NCI-H146 treated with DMSO at 0.1 percent for 48 hours (cell line): ENCODE measurements around the gene LIN54.
"Not testable (repeated sequence)": the region's sequence is repeated elsewhere in the genome, so short reads cannot be mapped to it uniquely, and the experiment has no call there.

ENCODE experiments used
- DNase-seq: peaks from one replicate; lab custom pipeline; 2025; ENCODE audit not compliant: unreplicated experiment; lab: John Stamatoyannopoulos, UW

Gene LIN54

GRCh38 chr4:82951196-82951595 lies 59.4 kb downstream of the LIN54 start:
- no peak for DNase-seq

- no peak for DNase-seq
These were observed 61.9 kb downstream of the LIN54 start for GRCh38 chr4:82948647-82949204.

GRCh38 chr4:82947498-82947897 lies 63.1 kb downstream of the LIN54 start:
- DNase-seq: no peak

DNA sequence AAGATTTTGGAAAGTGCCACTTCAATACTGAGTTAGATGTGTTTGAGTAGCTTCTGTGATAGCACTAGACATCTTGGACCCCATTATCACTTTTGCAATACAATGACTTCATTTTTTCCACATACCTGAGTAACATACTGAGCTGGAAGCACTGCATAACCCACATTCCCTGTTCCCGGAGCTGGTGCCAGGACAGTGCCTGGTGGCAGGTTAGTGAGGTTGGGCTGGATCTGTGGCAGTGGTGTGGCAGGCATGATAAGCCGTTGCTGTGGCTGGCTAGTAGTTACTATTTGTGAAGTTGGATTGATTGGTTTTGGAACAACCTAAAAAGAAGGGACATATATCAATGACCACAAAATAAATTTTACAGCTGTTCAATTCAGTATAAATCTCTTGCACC lies 71.2 kb downstream of the LIN54 start:
- no peak for DNase-seq

- no peak for DNase-seq
These were observed 76.2 kb downstream of the LIN54 start for GRCh38 chr4:82934441-82934840.

- DNase-seq: no peak
These were observed 79.5 kb downstream of the LIN54 start for GRCh38 chr4:82930848-82931755.

GRCh38 chr4:82921795-82922194 lies 88.8 kb downstream of the LIN54 start:
- DNase-seq: no peak

- no peak for DNase-seq
These were observed 91.2 kb downstream of the LIN54 start for GRCh38 chr4:82919386-82919785.

GRCh38 chr4:82918091-82918490 lies 92.5 kb downstream of the LIN54 start:
- no peak for DNase-seq

DNA sequence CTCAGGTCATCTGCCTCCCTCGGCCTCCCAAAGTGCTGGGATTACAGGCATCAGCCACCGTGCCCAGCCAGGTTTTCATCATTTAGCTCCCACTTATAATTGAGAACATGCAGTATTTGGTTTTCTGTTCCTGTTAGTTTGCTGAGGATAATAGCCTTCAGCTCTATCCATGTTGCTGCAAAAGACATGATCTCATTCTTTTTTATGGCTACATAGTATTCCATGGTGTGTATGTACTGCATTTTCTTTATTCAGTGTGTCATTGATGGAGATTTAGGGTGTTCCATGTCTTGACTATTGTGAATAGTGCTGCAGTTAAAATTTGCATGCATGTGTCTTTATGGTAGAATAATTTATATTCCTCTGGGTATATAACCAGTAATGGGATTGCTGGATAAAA lies 96.7 kb downstream of the LIN54 start:
- DNase-seq: not testable (repeated sequence)

- DNase-seq: no peak
These were observed 97.3 kb downstream of the LIN54 start for GRCh38 chr4:82913305-82913704.

DNA sequence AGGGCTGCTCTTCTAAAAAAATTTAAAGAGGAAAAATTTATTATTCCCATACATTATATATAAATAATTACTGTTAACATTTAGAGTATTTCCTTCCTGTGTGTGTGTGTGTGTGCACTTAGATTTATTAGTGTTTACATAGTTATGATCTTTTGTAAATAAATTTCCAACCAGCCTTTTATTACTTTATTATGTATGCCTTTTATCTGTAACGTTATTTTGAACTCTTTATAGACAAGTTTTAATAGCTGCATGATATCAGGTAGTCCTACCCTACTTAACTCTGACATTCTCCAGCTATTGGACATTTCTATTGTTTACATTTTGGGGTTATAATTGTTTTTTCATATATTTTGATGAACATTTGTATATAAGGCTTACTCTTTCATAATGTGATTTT lies 101.3 kb downstream of the LIN54 start:
- DNase-seq: no peak

DNA sequence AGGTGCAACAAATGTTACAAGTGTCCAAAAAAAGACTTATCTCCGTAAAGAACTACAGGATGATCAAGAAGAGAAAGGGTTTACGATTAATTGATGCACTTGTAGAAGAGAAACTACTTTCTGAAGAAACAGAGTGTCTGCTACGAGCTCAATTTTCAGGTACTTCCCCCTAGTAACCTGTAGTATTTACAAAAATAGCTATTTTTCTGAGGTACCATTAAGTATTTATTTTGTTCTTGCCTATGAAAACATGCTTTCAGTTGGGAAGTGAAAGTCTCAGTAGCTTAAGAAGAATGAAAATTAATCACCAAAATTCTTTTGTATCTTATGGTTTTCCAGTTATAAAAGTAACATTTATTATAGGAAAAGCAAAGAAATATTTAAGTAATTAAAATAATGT lies 104.2 kb downstream of the LIN54 start:
- no peak for DNase-seq

GRCh38 chr4:82905205-82905604 lies 105.4 kb downstream of the LIN54 start:
- DNase-seq: no peak

DNA sequence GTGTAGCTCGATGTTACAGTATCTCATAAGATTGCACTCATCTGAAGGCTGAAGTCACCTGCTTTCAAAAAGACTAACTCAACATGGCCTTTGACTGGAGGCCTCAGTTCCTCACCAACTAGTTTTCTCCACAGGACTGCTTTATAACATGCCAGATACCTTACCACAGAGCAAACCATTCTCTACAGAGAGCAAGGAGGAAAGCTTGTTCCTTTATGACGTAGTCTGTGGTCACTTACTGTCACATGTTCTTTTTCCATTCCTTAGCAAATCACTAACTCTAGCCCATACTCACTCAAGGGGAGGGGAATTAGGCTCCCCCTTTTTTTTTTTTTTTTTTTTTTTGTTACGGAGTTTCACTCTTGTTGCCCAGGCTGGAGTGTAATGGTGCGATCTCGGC lies 106.9 kb downstream of the LIN54 start:
- DNase-seq: no peak

DNA sequence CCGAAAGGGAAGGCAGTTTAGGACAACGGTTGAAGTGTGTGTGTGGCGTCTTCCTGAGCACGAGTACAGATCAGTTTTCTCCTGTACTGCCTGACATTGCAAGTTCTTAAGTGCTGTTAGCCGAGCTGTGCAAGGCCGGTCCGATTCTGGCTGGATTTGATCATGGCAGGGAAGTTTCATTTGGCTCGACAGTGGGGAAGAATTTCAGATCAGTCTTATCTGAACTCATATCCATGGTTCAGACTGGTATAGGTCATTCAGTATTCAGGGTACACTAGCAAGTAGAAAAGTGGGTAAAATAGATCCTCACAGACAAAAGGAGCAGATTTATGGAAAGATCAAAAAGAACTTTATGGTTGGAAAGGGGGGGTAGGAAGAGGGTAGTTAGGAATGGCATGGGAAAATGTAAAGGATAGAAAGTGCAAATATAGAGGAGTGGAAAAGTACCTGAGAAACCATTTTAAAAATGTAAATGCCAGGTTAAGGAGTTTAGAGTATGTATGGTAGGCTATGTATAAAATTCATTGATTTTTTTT lies 109.4 kb downstream of the LIN54 start:
- DNase-seq: no peak

GRCh38 chr4:82900411-82901182 lies 110.0 kb downstream of the LIN54 start, which contains the start of gene THAP9:
THAP9 (plus strand) TSS chr4:82900735; CDS start chr4:82900803, 68 bp downstream.
- DNase-seq: peak; percentile 66

- peak; percentile 12 for DNase-seq
These were observed 110.6 kb downstream of the LIN54 start for GRCh38 chr4:82900066-82900410.

GRCh38 chr4:82899374-82900065 lies 111.1 kb downstream of the LIN54 start:
- no peak for DNase-seq

- DNase-seq: no peak
These were observed 112.0 kb downstream of the LIN54 start for GRCh38 chr4:82898322-82899243.
